Measurements from ENCODE around the gene SCARF2. TPM values are rescaled to one million over a fixed set of nuclear protein-coding genes. Genes with fewer than 3 reads are reported as not detected.
A peak's percentile ranks its signal among the peaks of the same experiment; 100 is the strongest.
"Not testable (repeated sequence)": the region's sequence is repeated elsewhere in the genome, so short reads cannot be mapped to it uniquely, and the experiment has no call there.

Gene SCARF2, protein sequence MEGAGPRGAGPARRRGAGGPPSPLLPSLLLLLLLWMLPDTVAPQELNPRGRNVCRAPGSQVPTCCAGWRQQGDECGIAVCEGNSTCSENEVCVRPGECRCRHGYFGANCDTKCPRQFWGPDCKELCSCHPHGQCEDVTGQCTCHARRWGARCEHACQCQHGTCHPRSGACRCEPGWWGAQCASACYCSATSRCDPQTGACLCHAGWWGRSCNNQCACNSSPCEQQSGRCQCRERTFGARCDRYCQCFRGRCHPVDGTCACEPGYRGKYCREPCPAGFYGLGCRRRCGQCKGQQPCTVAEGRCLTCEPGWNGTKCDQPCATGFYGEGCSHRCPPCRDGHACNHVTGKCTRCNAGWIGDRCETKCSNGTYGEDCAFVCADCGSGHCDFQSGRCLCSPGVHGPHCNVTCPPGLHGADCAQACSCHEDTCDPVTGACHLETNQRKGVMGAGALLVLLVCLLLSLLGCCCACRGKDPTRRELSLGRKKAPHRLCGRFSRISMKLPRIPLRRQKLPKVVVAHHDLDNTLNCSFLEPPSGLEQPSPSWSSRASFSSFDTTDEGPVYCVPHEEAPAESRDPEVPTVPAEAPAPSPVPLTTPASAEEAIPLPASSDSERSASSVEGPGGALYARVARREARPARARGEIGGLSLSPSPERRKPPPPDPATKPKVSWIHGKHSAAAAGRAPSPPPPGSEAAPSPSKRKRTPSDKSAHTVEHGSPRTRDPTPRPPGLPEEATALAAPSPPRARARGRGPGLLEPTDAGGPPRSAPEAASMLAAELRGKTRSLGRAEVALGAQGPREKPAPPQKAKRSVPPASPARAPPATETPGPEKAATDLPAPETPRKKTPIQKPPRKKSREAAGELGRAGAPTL
- total RNA-seq: 100 to 1,000 TPM in 1 of 2 donors, 10 to 100 TPM in 1; 49.4 to 108 TPM

DNA sequence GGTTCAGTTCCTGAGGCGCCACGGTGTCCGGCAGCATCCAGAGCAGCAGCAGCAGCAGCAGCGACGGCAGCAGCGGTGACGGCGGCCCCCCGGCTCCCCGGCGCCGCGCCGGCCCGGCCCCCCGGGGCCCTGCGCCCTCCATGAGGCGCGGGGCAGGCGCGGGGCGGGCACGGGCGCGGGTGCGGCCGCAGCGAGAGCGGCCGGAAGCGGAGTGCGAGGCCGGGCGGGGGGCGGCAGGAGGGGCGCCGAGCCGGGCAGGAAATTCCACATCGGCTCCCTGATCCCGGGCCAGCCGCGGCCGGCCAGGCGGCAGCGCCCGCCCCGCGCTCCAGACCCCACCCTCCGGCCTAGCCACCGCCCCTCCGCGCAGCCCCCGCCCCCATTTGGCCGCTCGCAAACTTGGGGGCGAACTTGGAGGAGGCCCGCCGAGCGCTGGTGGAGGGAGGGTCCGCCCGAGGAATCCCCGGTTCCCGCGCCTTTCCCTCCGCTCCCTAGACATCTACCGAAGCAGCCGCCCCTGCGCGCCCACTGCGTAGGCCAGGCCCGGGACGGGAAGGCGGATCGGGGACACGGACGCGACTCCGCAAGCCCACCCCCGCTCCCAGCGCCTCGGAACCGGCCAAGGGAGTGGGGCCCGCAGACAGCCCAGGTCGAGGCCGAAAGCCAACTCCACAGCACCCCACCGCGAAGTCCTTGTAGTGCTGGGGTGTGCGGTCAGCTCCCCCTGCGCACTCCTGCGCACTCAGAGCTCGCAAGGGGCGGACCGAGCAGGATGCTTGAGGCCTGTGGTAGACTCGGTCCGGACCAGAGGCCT, at the start of gene SCARF2:
Gene SCARF2 (minus strand): TSS at position 213 of the 814 bp plus-strand sequence. CDS start 71 bp downstream, at position 142.
- H3K27me3 ChIP-seq (replicated peaks; ENCODE audit: insufficient read depth): no peaks in the 10 kb centered on the region
- H3K36me3 ChIP-seq: no peaks in the 10 kb centered on the region
- TF ChIP-seq, protein P1, sequence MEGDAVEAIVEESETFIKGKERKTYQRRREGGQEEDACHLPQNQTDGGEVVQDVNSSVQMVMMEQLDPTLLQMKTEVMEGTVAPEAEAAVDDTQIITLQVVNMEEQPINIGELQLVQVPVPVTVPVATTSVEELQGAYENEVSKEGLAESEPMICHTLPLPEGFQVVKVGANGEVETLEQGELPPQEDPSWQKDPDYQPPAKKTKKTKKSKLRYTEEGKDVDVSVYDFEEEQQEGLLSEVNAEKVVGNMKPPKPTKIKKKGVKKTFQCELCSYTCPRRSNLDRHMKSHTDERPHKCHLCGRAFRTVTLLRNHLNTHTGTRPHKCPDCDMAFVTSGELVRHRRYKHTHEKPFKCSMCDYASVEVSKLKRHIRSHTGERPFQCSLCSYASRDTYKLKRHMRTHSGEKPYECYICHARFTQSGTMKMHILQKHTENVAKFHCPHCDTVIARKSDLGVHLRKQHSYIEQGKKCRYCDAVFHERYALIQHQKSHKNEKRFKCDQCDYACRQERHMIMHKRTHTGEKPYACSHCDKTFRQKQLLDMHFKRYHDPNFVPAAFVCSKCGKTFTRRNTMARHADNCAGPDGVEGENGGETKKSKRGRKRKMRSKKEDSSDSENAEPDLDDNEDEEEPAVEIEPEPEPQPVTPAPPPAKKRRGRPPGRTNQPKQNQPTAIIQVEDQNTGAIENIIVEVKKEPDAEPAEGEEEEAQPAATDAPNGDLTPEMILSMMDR (IDR thresholded peaks at IDR 0.05): no peak
- H3K27ac ChIP-seq: peak within 1 kb of the TSS; percentile 91 to 95
- ATAC-seq (ENCODE audit: insufficient number of reproducible peaks, low FRiP score, low read depth) (peak; percentile 57), DNase-seq (ENCODE audit: low spot score) (no peak)
- no peaks in the 10 kb centered on the region for H3K9me3 ChIP-seq
- peak within 1 kb of the TSS; percentile 74 for H3K4me3 ChIP-seq
- peaks cover 3 to 28% of the 10 kb centered on the region in 2 donors for H3K4me1 ChIP-seq (ENCODE audit: control insufficient read depth in 1 of 2, low read depth in 2 of 2)

DNA sequence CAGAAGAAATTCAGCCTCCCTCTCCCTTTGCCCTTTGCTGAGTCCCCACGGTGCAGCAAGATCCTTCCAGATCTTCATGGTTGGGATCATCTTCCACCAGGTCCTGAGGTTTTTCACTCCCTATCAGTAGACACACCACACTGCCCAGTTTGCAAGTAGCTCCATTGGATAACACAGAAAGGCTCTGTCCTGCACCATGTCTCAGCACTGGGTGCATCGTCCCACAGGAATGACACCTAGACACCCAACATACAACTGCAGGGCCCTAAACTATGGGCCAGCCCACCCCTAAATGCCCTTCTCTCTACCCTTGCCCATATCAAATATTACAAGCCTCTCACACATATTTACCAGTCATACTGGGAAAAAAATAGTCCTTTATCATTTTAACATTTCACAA, 48.6 kb upstream of the SCARF2 start:
- Histone ChIP-seq H3K4me1 (ENCODE audit: control insufficient read depth in 1 of 2, low read depth in 2 of 2) (no peaks in the 10 kb centered on the region), H3K4me3 (no peak overlapping the region), H3K9me3 (no peaks in the 10 kb centered on the region), H3K36me3 (peaks cover 4% of the 10 kb centered on the region), H3K27ac (no peak overlapping the region), H3K27me3 (replicated peaks; ENCODE audit: insufficient read depth) (no peaks in the 10 kb centered on the region)
- TF ChIP-seq, protein P1 (IDR thresholded peaks at IDR 0.05): no peak
- ATAC-seq (ENCODE audit: insufficient number of reproducible peaks, low FRiP score, low read depth): no peak
- DNase-seq (ENCODE audit: low spot score): no peak

DNA sequence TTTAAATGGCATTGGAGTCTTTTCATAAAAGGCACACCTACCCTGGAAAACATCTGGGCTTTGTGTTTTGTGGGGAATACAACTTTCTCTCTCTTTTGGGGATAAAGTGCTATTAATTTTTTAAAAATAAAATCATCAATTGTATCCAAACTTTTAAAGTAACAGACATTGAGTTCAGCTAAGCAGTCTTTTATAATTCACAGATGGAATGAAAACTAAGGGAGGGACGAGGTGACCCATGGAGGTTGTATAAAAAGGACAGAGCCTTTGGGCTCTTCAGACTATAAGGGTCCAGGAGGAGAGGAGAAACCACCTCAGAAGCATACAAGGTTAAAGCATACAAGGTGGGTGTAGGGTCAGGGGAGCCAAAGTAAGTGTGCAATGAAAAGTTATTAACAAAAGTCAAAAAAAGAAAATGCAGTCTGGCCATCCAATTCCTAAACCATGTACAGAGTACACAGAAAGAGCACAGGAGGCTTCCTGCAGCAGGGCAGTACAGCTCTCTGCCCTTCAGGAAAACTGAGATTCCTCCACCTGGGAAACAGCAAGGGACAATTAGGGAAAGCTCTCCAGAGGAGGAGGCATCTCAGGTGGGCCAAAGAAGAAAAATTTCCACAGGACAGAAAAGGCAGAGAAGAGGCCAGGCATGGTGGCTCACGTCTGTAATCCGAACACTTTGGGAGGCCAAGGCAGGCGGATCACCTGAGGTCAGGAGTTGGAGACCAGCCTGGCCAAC, 47.5 kb upstream of the SCARF2 start:
- no peak overlapping the region for H3K4me3 ChIP-seq
- H3K36me3 ChIP-seq: peaks cover 4% of the 10 kb centered on the region
- no peaks in the 10 kb centered on the region for H3K9me3 ChIP-seq
- H3K27ac ChIP-seq: no peak overlapping the region
- no peak for ATAC-seq (ENCODE audit: insufficient number of reproducible peaks, low FRiP score, low read depth)
- DNase-seq (ENCODE audit: low spot score): no peak
- no peaks in the 10 kb centered on the region for H3K27me3 ChIP-seq (replicated peaks; ENCODE audit: insufficient read depth)
- TF ChIP-seq, protein P1 (IDR thresholded peaks at IDR 0.05): no peak
- H3K4me1 ChIP-seq (ENCODE audit: control insufficient read depth in 1 of 2, low read depth in 2 of 2): no peaks in the 10 kb centered on the region

DNA sequence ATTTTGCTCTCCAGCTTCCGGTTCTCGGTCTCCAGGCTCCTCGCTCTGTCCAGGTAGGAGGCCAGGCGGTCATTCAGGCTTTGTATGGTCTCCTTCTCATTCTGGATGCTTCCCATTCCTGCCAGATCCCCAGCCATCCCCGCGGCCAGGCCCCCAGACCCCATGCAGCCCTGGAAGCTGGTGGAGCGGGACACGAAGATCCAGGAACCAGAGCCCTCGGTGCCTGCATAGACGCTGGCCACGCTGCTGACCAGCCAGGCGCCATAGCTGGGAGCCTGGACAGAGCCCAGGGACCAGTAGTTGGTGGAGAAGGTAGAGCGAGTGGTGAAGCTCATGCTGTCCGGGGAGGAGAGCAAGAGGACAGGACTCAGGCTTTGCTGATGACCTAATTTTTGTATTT, 46.1 kb upstream of the SCARF2 start:
- TF ChIP-seq, protein P1 (IDR thresholded peaks at IDR 0.05): no peak
- H3K9me3 ChIP-seq: no peaks in the 10 kb centered on the region
- no peak for ATAC-seq (ENCODE audit: insufficient number of reproducible peaks, low FRiP score, low read depth)
- no peak for DNase-seq (ENCODE audit: low spot score)
- no peak overlapping the region for H3K27ac ChIP-seq
- H3K4me3 ChIP-seq: no peak overlapping the region
- no peaks in the 10 kb centered on the region for H3K4me1 ChIP-seq (ENCODE audit: control insufficient read depth in 1 of 2, low read depth in 2 of 2)
- H3K27me3 ChIP-seq (replicated peaks; ENCODE audit: insufficient read depth): no peaks in the 10 kb centered on the region
- peaks cover 4% of the 10 kb centered on the region for H3K36me3 ChIP-seq

DNA sequence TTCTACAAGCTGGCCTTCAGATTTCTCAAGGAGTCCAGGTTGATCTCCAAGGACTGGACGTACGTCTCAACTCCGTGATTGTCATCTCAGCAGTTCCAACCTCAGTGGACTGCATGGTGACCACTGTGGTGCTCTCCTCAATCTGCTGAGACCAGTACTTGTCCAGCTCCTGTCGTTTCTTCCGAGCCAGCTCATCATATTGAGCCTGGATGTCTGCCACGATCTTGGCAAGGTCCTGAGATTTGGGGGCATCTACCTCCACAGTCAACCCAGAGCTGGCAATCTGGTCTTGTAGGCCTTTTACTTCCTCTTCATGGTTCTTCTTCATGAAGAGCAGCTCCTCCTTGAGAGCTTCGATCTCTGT, 45.5 kb upstream of the SCARF2 start:
- H3K4me3 ChIP-seq; H3K36me3 ChIP-seq; H3K27me3 ChIP-seq (replicated peaks; ENCODE audit: insufficient read depth); H3K9me3 ChIP-seq; DNase-seq (ENCODE audit: low spot score); H3K27ac ChIP-seq; H3K4me1 ChIP-seq (ENCODE audit: control insufficient read depth in 1 of 2, low read depth in 2 of 2); ATAC-seq (ENCODE audit: insufficient number of reproducible peaks, low FRiP score, low read depth): not testable (repeated sequence)

Measured in thoracic aorta (tissue), 2 donors.